ENCODE measurements around the gene PSMB5.

The PSMB5 gene

DNA sequence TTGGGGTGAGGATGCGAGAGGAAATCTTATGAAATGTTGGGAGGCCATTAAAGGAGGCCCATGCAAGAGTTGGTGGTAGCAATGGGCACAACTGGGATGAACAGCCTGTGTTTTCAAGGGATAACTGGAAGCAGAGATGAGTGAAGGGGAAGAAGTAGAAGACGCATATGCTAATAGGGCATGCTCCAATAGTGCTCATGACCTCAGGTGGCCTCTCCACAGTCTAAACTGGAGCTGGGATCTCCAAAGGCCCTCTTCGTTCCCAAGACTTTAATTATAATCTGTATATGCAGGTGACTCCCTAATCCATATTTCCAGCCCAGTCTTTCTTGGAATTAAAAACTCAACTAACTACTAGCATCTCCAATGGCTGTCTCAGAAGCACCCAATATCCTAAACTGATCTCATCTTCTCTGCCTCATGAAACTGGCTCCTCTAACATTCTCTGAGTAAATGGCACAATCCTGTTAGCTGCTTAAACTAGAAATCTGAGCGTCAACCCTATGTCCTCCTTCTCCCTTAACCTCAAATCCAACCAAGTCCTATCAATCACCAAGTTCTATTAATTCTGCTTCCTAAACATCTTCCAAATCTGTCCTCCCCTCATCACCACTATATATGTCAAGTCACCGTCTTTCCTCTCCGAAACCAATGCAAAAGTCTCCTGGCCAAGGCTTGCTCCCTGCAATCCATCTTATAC lies 49.6 kb downstream of the PSMB5 start:
- H3K36me3 Mint-ChIP-seq (ENCODE audit: low read depth), result no peaks in the 10 kb centered on the region
- H3K27ac Mint-ChIP-seq, result no peak overlapping the region
- peaks cover 3% of the 10 kb centered on the region for H3K4me1 Mint-ChIP-seq
- DNase-seq, result no peak
- H3K4me3 Mint-ChIP-seq, result no peak overlapping the region
- no peaks in the 10 kb centered on the region for H3K9me3 Mint-ChIP-seq
- ATAC-seq, result no peak
- H3K27me3 Mint-ChIP-seq, result peaks cover 3% of the 10 kb centered on the region

DNA sequence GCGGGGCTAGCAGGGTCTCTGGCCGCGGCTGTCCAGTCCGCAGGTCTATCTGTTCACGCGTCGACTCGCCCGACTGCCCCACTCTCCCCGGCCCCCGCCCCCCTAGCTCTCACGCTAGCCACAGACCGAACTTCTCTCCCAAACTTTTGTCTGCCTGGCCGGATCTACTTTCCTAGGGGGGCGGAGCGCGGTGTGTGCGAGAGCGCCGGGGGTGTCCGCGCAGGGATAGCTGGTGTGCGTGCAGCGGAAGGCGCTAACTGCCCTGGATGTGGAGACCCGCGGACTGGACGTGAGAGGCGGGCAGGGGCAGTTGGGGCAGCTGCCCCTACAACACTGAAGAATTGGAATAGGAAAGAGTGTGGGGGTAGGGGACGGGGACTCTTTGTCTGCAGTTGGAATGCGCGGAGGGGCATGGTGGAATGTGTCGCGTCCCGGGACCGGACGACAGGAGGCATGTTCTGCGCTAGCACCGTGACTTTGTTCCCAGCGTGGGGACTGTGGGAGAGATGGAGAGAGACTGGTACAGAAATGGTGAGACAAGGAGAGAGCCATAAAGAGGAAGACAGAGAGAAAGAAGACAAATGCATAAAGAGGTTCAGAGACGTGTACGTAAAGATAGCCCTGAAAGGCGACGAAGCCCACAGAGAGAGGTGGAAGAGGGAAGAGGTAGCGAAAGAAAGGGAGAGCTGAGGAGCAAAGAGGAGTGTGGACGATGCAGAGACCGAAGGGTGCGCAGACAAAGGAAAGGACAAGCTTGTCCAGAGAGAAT lies 52.0 kb downstream of the PSMB5 start, which contains the start of gene AJUBA:
TSS of gene AJUBA (minus strand) at position 75 of the 769 bp plus-strand sequence. CDS start 285 bp downstream, outside the sequence.
- H3K27ac Mint-ChIP-seq, result no peak within 1 kb of the TSS
- ATAC-seq (peak; percentile 76), DNase-seq (peak; percentile 80)
- H3K4me1 Mint-ChIP-seq, result peaks cover 6% of the 10 kb centered on the region
- peaks cover 9% of the 10 kb centered on the region for H3K27me3 Mint-ChIP-seq
- H3K36me3 Mint-ChIP-seq (ENCODE audit: low read depth), result no peaks in the 10 kb centered on the region
- H3K4me3 Mint-ChIP-seq, result no peak within 1 kb of the TSS
- H3K9me3 Mint-ChIP-seq, result no peaks in the 10 kb centered on the region

DNA sequence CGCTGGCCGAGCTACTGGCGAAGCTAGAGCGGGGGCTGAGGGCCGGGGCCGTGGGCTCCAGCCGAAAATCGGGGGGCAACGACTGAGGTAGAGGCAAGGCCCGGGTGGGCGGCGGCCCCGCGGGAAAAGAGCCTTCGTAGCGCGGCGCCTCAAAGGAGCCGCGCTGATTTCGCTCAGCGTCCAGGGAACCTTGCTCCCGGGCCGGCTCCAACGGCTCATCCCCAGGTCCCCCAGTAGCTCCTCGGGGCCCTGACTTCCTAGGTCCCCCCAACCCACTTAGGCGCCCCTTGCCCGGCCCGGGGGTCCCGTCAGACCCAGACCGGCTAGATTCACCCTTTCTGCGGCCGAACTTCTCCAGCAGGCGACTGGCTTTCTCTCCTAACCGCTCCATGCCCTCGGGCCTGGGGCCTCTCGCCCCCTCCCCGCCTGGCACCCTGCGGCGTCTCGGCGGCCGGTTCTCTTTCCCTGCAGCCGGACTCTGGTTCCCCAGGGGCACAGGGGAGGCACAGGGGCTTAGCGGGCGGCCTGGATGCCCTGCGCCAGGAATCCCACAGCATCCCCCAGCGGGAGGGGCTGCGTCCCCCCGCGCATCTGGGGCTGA lies 52.7 kb downstream of the PSMB5 start:
- no peak for ATAC-seq
- no peak overlapping the region for H3K27ac Mint-ChIP-seq
- H3K27me3 Mint-ChIP-seq, result peaks cover 9% of the 10 kb centered on the region
- no peaks in the 10 kb centered on the region for H3K36me3 Mint-ChIP-seq (ENCODE audit: low read depth)
- no peak for DNase-seq
- H3K9me3 Mint-ChIP-seq, result no peaks in the 10 kb centered on the region
- no peak overlapping the region for H3K4me3 Mint-ChIP-seq
- peaks cover 6% of the 10 kb centered on the region for H3K4me1 Mint-ChIP-seq

DNA sequence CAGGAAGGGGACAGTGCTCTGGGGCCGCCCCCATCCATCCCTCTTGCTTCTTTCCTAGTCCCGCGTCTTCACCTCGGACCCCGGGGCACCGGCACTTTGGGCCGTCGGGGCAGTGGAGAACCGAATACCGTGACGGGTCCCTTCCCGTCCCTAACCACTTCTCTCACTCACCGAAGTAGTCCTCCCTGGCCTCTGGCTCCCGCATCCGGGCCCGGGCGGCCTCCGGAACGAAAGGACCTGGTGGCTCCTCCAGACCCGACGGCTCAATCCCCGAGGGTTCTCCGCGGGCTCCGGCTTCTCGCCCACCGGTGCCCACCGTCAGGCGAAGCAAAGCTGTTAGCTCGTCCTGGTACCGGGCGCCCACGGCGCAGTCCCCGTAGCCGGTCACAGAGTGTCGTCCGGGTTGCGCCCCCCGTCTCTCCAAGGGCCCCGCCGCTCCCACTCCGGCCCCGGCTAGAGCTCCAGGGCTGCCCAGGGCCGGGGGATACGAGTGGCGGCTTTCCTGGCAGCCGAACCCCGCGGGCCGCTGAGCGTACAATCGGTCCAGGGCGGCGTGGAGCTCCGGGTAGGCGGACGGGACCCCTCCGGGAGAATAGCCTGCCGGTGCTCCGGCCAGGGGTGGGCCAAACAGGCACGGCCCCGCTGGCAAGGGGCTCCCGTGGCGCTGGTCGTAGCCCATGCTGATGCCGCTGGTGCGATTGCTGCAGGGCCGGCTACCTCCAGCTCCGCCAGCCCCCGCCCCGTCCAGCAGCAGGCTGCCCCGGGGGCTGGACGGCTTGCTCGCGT lies 53.4 kb downstream of the PSMB5 start:
- Mint-ChIP-seq H3K27ac (no peak overlapping the region), H3K9me3 (no peaks in the 10 kb centered on the region), H3K4me1 (peaks cover 6% of the 10 kb centered on the region), H3K36me3 (ENCODE audit: low read depth) (no peaks in the 10 kb centered on the region), H3K4me3 (peak overlapping the region; percentile 5), H3K27me3 (peaks cover 9% of the 10 kb centered on the region)
- DNase-seq, result peak; percentile 10
- no peak for ATAC-seq

DNA sequence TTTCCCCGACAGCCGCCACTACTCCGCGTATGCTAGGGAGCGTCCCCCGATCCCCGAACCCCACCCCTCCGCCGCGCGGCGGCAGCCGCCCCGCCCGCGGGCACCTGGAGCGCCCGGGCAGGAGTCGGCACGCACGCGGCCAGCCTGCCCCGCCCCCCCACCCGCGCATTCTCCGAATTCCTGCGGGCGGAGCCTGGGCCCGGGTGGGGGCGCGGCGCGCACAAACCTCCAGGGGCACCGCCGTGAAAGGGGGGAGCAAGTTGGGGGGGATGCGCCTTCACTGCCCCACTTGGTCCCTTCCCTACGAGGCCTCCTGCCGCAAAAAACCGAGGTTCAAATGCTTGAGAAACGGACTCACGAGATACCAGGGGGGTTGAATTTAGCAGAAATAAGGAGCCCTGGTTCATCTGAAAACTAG lies 54.0 kb downstream of the PSMB5 start:
- Mint-ChIP-seq H3K9me3 (no peaks in the 10 kb centered on the region), H3K27ac (no peak overlapping the region), H3K36me3 (ENCODE audit: low read depth) (no peaks in the 10 kb centered on the region), H3K4me3 (peak overlapping the region; percentile 5), H3K4me1 (peaks cover 6% of the 10 kb centered on the region), H3K27me3 (peaks cover 9% of the 10 kb centered on the region)
- ATAC-seq (no peak), DNase-seq (peak; percentile 26)

DNA sequence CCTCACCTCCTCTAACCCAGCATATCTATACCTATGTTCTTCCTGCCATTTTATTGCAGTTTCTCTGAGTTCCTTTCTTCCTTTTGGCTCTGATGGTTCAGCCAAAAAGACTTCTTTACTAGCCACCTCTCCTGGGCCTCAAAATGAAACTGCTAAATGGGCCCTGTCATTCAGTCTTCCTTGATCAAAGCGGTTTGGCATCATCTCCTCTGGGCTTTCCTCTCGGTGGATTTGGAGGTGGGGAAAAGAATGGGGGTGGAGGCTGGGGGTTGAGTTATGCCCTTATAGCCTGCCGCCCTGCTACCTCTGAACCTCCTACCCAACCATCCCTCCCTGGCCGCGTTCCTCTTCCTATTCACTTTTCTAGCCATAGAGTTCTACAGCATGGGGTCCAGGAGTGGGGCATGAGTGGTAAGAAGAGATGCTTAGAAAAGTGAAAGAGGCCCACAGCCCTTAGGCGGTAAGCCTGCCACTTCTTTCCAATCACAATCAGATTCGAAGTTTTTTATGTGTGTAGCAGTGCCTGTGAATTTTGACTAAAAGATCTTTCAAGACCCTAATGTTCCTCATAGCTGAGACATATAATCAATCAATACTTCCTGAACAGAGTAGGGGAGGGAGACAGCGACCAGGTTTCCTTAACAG lies 54.8 kb downstream of the PSMB5 start:
- H3K4me3 Mint-ChIP-seq, result peak overlapping the region; percentile 32

DNA sequence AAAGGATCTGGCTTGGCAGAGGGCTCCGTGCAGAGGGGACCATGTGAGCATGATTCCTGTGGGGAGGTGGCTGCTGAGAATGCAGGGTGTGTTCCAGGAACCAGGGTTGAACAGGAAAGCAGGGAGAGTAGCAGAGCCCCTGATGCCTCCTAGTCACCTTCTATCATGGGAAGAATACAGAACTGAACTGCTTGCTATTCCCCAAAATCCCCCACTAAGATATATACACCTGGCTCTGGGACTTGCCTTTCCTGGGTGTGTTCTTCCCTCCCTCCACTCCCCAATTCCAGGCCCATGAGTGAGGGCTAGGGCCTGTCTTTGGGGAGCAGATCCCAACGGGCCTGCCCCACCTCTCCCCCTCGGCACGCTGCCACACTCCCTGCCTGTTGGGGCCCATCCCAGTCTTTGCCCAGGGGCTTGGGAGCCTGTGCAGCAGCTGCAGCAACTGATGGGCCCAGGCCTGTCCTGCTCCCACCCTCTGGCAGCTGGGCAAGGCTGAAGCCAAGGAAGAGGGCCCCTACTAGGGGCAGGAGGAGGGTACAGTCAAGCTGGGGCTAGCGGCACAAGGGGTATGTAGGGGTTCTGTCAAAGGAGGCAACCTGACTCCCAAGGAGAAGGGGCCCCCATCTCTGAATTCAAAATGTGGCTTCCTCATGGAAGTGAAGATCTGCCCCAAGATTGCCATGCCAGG lies 55.6 kb downstream of the PSMB5 start:
- Mint-ChIP-seq H3K36me3 (ENCODE audit: low read depth) (no peaks in the 10 kb centered on the region), H3K27me3 (peaks cover 9% of the 10 kb centered on the region), H3K9me3 (no peaks in the 10 kb centered on the region), H3K27ac (no peak overlapping the region), H3K4me1 (peaks cover 6% of the 10 kb centered on the region), H3K4me3 (no peak overlapping the region)
- ATAC-seq (no peak), DNase-seq (no peak)

More for the DNA sequence above, 54.8 kb downstream of the PSMB5 start:
- peaks cover 6% of the 10 kb centered on the region for H3K4me1 Mint-ChIP-seq
- H3K27me3 Mint-ChIP-seq, result peaks cover 9% of the 10 kb centered on the region
- ATAC-seq (no peak), DNase-seq (no peak)
- no peak overlapping the region for H3K27ac Mint-ChIP-seq
- H3K9me3 Mint-ChIP-seq, result no peaks in the 10 kb centered on the region
- H3K36me3 Mint-ChIP-seq (ENCODE audit: low read depth), result no peaks in the 10 kb centered on the region

DNA sequence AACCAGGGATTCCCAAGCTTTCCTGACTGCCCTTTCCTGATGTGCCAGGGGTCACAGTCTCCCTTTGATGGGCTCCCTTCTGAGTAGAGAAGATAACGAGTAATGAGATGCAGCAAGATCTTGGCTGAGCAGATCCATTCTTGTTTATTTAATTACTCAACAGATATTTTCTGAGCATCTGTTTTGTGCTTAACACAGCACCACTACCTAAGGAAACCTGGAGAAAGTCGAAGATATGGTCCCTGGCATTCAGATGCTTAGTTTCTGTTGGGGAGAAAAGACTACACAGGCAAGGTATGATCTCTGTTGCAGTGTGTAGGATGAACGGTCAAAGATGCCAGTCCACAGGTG lies 56.2 kb downstream of the PSMB5 start:
- ATAC-seq (no peak), DNase-seq (no peak)
- H3K36me3 Mint-ChIP-seq (ENCODE audit: low read depth), result no peaks in the 10 kb centered on the region
- H3K27me3 Mint-ChIP-seq, result peaks cover 9% of the 10 kb centered on the region
- peaks cover 6% of the 10 kb centered on the region for H3K4me1 Mint-ChIP-seq
- no peak overlapping the region for H3K27ac Mint-ChIP-seq
- no peaks in the 10 kb centered on the region for H3K9me3 Mint-ChIP-seq
- no peak overlapping the region for H3K4me3 Mint-ChIP-seq

DNA sequence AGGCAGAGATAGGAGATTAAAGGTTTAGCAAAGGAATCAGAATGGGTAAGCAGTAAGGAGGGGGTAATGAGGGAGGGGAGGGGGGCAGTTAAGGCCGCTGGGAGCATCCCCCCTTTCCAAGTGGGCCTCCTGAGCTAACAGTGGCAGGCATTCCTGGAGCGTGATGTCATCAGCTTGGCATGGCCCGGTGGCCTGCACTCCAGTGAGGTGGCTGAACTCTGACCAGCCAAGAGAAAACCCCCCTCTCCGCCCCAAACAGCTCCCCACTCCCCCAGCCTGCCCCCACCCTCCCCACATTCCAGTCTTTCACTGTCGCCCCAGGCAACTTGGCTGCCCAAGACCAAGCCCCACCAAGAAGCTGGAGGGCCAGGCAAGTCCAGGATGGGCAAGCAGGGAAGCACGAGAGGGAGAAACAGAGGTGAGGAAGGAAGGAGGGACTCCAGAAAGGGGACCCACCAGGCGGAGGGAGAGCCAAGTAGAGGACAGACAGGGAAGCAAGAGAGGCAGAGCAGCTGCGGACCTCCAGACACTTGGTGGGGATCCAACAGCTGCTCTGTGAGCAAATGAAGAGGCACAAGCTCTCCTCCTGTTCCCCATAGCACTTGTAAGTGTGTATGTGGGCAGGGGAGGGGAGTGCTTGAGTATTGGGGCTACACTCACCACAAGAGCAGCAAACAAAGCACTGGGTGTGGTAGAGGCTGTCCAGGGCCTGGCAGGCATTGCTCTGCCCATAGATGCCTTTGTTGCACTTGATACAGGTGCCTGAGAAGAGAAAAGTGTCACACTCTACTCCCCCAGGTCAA lies 56.8 kb downstream of the PSMB5 start:
- H3K4me3 Mint-ChIP-seq, result no peak overlapping the region
- ATAC-seq (no peak), DNase-seq (no peak)
- H3K27ac Mint-ChIP-seq, result no peak overlapping the region
- peaks cover 9% of the 10 kb centered on the region for H3K27me3 Mint-ChIP-seq
- no peaks in the 10 kb centered on the region for H3K36me3 Mint-ChIP-seq (ENCODE audit: low read depth)
- no peaks in the 10 kb centered on the region for H3K9me3 Mint-ChIP-seq
- H3K4me1 Mint-ChIP-seq, result peaks cover 6% of the 10 kb centered on the region

DNA sequence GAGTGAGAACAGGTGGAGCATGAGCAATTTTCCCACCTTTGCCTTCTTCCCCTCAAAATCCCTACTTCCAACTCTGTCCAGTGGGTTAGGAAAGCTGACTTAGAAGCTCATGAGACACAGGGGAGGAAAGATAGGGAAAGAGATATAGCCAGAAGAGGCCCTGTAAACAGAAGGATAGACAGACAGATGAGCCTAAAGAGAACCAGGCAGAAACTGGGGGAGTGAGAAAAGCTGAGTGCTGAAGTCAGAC lies 57.3 kb downstream of the PSMB5 start:
- no peak overlapping the region for H3K4me3 Mint-ChIP-seq
- no peak overlapping the region for H3K27ac Mint-ChIP-seq
- DNase-seq (no peak), ATAC-seq (no peak)
- H3K9me3 Mint-ChIP-seq, result no peaks in the 10 kb centered on the region
- H3K36me3 Mint-ChIP-seq (ENCODE audit: low read depth), result no peaks in the 10 kb centered on the region
- H3K4me1 Mint-ChIP-seq, result peaks cover 6% of the 10 kb centered on the region
- H3K27me3 Mint-ChIP-seq, result peaks cover 9% of the 10 kb centered on the region

DNA sequence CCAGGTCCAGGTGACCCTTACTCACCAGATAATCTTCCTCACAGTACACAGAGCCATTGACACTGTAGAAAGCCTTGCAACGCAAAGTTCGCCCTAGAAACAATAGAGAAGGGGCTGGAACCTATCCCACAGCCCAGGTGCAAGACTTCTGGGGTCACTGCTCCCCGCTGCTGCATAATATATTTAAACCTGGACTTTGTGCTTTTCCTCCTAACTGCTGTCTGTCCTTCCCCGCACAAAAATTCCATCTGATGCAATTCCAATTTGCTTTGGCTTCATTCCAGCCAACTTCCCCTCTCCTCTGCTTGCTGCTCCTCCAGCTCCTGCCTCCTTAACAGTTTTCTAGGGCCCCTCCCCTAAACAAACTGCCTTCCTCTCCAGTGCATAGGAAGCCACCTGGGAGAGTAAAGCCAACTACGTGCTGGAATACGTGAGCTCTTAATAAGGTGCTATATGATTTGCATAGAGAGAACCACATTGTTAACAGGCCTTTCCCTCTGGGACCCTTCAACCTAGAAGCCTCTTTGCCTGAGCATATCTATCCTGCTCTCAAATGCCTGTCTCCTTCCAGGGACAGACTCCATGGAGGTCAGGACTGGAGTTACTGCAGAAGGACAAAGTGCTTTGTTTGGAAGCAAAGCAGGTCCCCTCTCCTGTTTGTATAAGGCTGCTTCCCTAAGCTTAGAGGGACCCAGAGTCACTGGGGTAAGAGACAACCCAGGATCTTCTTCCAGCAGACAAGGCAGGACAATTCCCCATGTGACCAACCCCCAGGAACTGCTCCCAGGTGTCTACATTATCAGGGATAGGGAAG lies 57.9 kb downstream of the PSMB5 start:
- no peak overlapping the region for H3K4me3 Mint-ChIP-seq
- H3K27me3 Mint-ChIP-seq, result peaks cover 9% of the 10 kb centered on the region
- ATAC-seq, result no peak
- H3K4me1 Mint-ChIP-seq, result peaks cover 6% of the 10 kb centered on the region
- H3K9me3 Mint-ChIP-seq, result no peaks in the 10 kb centered on the region
- no peak for DNase-seq
- no peaks in the 10 kb centered on the region for H3K36me3 Mint-ChIP-seq (ENCODE audit: low read depth)
- H3K27ac Mint-ChIP-seq, result no peak overlapping the region

All from activated naive CD8-positive, alpha-beta T cell treated with anti-CD3 and anti-CD28 coated beads, Interleukin-2, amount 50 U/mL, for 24 hours (primary cell).